GM23338 (cell line): ENCODE measurements around the gene MAD2L2. TPM values are rescaled to one million over a fixed set of nuclear protein-coding genes. Genes with fewer than 3 reads are reported as not detected.

Experiments used
- ATAC-seq: fragments of 200-7000 bp; cut with Tn5 transposase; 3 replicates; pipeline ENCODE4 v1.9.1; 2020
- DNase-seq: peaks from one replicate; pipeline ENCODE4 v3.0.0-alpha.2; 2015; ENCODE audit warnings: low spot score
- H2AFZ ChIP-seq: fragments of 200-600 bp; sonication (generic); 2 replicates; pipeline ENCODE4 v1.8.0; 2016; ENCODE audit warnings: antibody characterized with exemption, mild to moderate bottlenecking, moderate library complexity
- H3F3A ChIP-seq: fragments of 200-600 bp; sonication (generic); replicated peaks from 2 replicates; pipeline ENCODE4 v1.8.0; 2017; ENCODE audit warnings: antibody characterized with exemption, mixed run types, low read depth
- H3K27ac ChIP-seq: fragments of 200-600 bp; sonication (generic); 2 replicates; pipeline ENCODE4 v1.6.1; 2016; ENCODE audit warnings: low read depth
- H3K27me3 ChIP-seq: fragments of 200-600 bp; sonication (generic); 2 replicates; pipeline ENCODE4 v1.8.0; 2016; ENCODE audit warnings: mild to moderate bottlenecking, mixed run types, moderate library complexity; ENCODE audit not compliant: insufficient read depth
- H3K36me3 ChIP-seq: fragments of 200-600 bp; sonication (generic); 2 replicates; pipeline ENCODE4 v1.8.0; 2016; ENCODE audit warnings: mild to moderate bottlenecking; ENCODE audit not compliant: insufficient read depth
- H3K4me1 ChIP-seq: fragments of 200-600 bp; sonication (generic); 2 replicates; pipeline ENCODE4 v1.8.0; 2016; ENCODE audit warnings: mild to moderate bottlenecking, moderate library complexity; ENCODE audit not compliant: insufficient read depth
- H3K4me2 ChIP-seq: fragments of 200-600 bp; sonication (generic); 2 replicates; pipeline ENCODE4 v1.7.1; 2017; ENCODE audit warnings: mixed run types
- H3K4me3 ChIP-seq: fragments of 200-600 bp; sonication (generic); 2 replicates; pipeline ENCODE4 v1.6.1; 2016; ENCODE audit warnings: mixed run types
- H3K79me2 ChIP-seq: fragments of 200-600 bp; sonication (generic); replicated peaks from 2 replicates; pipeline ENCODE4 v1.8.0; 2017; ENCODE audit warnings: mild to moderate bottlenecking; ENCODE audit not compliant: insufficient read depth
- H3K9me2 ChIP-seq: fragments of 200-600 bp; sonication (generic); 2 replicates; pipeline ENCODE4 v1.8.0; 2017; ENCODE audit not compliant: insufficient read depth
- H4K20me1 ChIP-seq: fragments of 200-600 bp; sonication (generic); replicated peaks from 2 replicates; pipeline ENCODE4 v1.8.0; 2017; ENCODE audit warnings: mild to moderate bottlenecking; ENCODE audit not compliant: insufficient read depth
- H3K27ac Mint-ChIP-seq: 2 replicates; pipeline ENCODE4 v1.8.0; 2020; ENCODE audit warnings: inconsistent platforms, mild to moderate bottlenecking, moderate library complexity, mixed read lengths
- H3K27me3 Mint-ChIP-seq: 3 replicates; pipeline ENCODE4 v1.8.0; 2022; ENCODE audit warnings: low read depth, mild to moderate bottlenecking, moderate library complexity, mixed read lengths, inconsistent platforms; ENCODE audit not compliant: insufficient read depth, poor library complexity
- H3K36me3 Mint-ChIP-seq: 3 replicates; pipeline ENCODE4 v1.8.0; 2021; ENCODE audit warnings: low read depth, mild to moderate bottlenecking, inconsistent platforms, moderate library complexity, mixed read lengths
- H3K4me1 Mint-ChIP-seq: 3 replicates; pipeline ENCODE4 v1.8.0; 2020; ENCODE audit warnings: mild to moderate bottlenecking, inconsistent platforms, mixed read lengths
- H3K4me3 Mint-ChIP-seq: 3 replicates; pipeline ENCODE4 v1.8.0; 2021; ENCODE audit warnings: moderate library complexity, mild to moderate bottlenecking, inconsistent platforms, mixed read lengths
- H3K9me3 Mint-ChIP-seq: 3 replicates; pipeline ENCODE4 v1.8.0; 2020; ENCODE audit warnings: moderate library complexity, mild to moderate bottlenecking, inconsistent platforms, mixed read lengths
- CREB1 ChIP-seq: fragments of 250-450 bp; sonication (Bioruptor Pico); IDR thresholded peaks from 2 replicates; pipeline ENCODE4 v1.5.0; 2020; ENCODE audit warnings: low read depth, mild to moderate bottlenecking, moderate library complexity
- EZH2 ChIP-seq: fragments of 200-600 bp; sonication (generic); IDR thresholded peaks from one replicate; pipeline ENCODE4 v1.8.0; 2017; ENCODE audit warnings: antibody characterized with exemption, mild to moderate bottlenecking, low read depth; ENCODE audit not compliant: unreplicated experiment
- EZH2phosphoT487 ChIP-seq: fragments of 200-600 bp; sonication (generic); IDR thresholded peaks from one replicate; pipeline ENCODE4 v1.8.1; 2018; ENCODE audit warnings: antibody characterized with exemption; ENCODE audit not compliant: unreplicated experiment
- JUNB ChIP-seq: IDR thresholded peaks from one replicate; pipeline ENCODE4 v1.6.1; 2016; ENCODE audit warnings: antibody characterized with exemption; ENCODE audit not compliant: unreplicated experiment
- NANOG ChIP-seq: IDR thresholded peaks from 2 replicates; pipeline ENCODE4 v1.6.1; 2016; ENCODE audit warnings: antibody characterized with exemption, borderline replicate concordance
- POLR2AphosphoS5 ChIP-seq: IDR thresholded peaks from 2 replicates; pipeline ENCODE4 v1.6.1; 2016; ENCODE audit warnings: antibody characterized with exemption, low read depth
- STAT1 ChIP-seq: IDR thresholded peaks from one replicate; pipeline ENCODE4 v1.6.1; 2016; ENCODE audit warnings: antibody characterized with exemption; ENCODE audit not compliant: unreplicated experiment
- ZNF114 ChIP-seq: fragments of 250-450 bp; sonication (Bioruptor Pico); IDR thresholded peaks from 2 replicates; pipeline ENCODE4 v1.5.0; 2020; ENCODE audit warnings: mild to moderate bottlenecking, moderate library complexity
- ZNF331 ChIP-seq: fragments of 250-450 bp; sonication (Bioruptor Pico); IDR thresholded peaks from 2 replicates; pipeline ENCODE4 v1.5.0; 2020; ENCODE audit warnings: low read depth, mild to moderate bottlenecking, moderate library complexity
- polyA plus RNA-seq: library from polyadenylated mRNA; unstranded; fragments of >200 nt; fragmentation: Nextera tagmentation; extraction: Ambion mirVana; gene quantifications from 2 replicates; pipeline ENCODE4 v1.2.1, GENCODE V29; 2016
- total RNA-seq: library from RNA; depleted of rRNA; stranded (reverse); fragments of >200 nt; shearing (Covaris generic); gene quantifications from 2 replicates; pipeline ENCODE4 v1.2.3, GENCODE V29; 2014
- TF ChIP-seq, protein P1 (sequence below), 2 experiments: fragments of 200-600 bp in 1 of 2; sonication (generic) in 1 of 2; conservative IDR thresholded peaks; 2 replicates each; pipeline versions ENCODE4 v1.5.1 to v1.6.1; 2016 to 2017; ENCODE audit warnings: antibody characterized with exemption in 2 of 2, low read depth in 2 of 2, mild to moderate bottlenecking in 2 of 2, moderate library complexity in 1 of 2
- TF ChIP-seq, protein P2 (sequence below): IDR thresholded peaks from 2 replicates; pipeline ENCODE4 v1.6.1; 2016; ENCODE audit warnings: antibody characterized with exemption
- TF ChIP-seq, protein P3 (sequence below): IDR thresholded peaks from one replicate; pipeline ENCODE4 v1.6.1; 2018; ENCODE audit warnings: antibody characterized with exemption; ENCODE audit not compliant: unreplicated experiment
- TF ChIP-seq, protein P4 (sequence below): fragments of 250-450 bp; sonication (Bioruptor Pico); IDR thresholded peaks from 2 replicates; pipeline ENCODE4 v1.5.0; 2020; ENCODE audit warnings: mild to moderate bottlenecking, moderate library complexity

MAD2L2 gene
- total and polyA plus RNA-seq, 2 experiments from 2014 or later, result 498 to 552 TPM

DNA sequence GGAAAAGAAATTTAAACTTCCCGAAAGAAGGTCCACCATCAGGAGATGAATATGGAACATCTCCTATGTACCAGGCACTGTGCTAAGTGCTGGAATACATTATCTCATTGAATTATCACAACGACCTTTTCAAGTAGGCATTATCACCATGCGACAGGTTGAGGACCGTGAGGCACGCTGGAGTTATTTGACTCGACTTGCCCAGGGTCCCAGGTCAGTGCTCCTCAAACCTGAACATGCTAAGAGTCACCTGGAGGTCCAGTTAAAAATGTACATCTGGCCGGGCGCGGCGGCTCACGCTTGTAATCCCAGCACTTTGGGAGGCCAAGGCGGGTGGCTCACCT is 39.1 kb upstream of the MAD2L2 start:
- TF ChIP-seq, protein P1, sequence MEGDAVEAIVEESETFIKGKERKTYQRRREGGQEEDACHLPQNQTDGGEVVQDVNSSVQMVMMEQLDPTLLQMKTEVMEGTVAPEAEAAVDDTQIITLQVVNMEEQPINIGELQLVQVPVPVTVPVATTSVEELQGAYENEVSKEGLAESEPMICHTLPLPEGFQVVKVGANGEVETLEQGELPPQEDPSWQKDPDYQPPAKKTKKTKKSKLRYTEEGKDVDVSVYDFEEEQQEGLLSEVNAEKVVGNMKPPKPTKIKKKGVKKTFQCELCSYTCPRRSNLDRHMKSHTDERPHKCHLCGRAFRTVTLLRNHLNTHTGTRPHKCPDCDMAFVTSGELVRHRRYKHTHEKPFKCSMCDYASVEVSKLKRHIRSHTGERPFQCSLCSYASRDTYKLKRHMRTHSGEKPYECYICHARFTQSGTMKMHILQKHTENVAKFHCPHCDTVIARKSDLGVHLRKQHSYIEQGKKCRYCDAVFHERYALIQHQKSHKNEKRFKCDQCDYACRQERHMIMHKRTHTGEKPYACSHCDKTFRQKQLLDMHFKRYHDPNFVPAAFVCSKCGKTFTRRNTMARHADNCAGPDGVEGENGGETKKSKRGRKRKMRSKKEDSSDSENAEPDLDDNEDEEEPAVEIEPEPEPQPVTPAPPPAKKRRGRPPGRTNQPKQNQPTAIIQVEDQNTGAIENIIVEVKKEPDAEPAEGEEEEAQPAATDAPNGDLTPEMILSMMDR (conservative IDR thresholded peaks at IDR 0.05; ENCODE audit: low read depth in 2 of 2), result no peak
- TF ChIP-seq EZH2phosphoT487, result no peak
- no peak for TF ChIP-seq CREB1 (CRISPR knock-in tag)
- TF ChIP-seq EZH2, result no peak
- no peak for TF ChIP-seq STAT1
- no peak for TF ChIP-seq ZNF331 (CRISPR knock-in tag)
- no peak for TF ChIP-seq ZNF114 (CRISPR knock-in tag)
- TF ChIP-seq, protein P2, sequence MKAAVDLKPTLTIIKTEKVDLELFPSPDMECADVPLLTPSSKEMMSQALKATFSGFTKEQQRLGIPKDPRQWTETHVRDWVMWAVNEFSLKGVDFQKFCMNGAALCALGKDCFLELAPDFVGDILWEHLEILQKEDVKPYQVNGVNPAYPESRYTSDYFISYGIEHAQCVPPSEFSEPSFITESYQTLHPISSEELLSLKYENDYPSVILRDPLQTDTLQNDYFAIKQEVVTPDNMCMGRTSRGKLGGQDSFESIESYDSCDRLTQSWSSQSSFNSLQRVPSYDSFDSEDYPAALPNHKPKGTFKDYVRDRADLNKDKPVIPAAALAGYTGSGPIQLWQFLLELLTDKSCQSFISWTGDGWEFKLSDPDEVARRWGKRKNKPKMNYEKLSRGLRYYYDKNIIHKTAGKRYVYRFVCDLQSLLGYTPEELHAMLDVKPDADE, result no peak
- no peak for TF ChIP-seq JUNB
- TF ChIP-seq, protein P3, sequence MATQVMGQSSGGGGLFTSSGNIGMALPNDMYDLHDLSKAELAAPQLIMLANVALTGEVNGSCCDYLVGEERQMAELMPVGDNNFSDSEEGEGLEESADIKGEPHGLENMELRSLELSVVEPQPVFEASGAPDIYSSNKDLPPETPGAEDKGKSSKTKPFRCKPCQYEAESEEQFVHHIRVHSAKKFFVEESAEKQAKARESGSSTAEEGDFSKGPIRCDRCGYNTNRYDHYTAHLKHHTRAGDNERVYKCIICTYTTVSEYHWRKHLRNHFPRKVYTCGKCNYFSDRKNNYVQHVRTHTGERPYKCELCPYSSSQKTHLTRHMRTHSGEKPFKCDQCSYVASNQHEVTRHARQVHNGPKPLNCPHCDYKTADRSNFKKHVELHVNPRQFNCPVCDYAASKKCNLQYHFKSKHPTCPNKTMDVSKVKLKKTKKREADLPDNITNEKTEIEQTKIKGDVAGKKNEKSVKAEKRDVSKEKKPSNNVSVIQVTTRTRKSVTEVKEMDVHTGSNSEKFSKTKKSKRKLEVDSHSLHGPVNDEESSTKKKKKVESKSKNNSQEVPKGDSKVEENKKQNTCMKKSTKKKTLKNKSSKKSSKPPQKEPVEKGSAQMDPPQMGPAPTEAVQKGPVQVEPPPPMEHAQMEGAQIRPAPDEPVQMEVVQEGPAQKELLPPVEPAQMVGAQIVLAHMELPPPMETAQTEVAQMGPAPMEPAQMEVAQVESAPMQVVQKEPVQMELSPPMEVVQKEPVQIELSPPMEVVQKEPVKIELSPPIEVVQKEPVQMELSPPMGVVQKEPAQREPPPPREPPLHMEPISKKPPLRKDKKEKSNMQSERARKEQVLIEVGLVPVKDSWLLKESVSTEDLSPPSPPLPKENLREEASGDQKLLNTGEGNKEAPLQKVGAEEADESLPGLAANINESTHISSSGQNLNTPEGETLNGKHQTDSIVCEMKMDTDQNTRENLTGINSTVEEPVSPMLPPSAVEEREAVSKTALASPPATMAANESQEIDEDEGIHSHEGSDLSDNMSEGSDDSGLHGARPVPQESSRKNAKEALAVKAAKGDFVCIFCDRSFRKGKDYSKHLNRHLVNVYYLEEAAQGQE, result no peak
- TF ChIP-seq, protein P4, sequence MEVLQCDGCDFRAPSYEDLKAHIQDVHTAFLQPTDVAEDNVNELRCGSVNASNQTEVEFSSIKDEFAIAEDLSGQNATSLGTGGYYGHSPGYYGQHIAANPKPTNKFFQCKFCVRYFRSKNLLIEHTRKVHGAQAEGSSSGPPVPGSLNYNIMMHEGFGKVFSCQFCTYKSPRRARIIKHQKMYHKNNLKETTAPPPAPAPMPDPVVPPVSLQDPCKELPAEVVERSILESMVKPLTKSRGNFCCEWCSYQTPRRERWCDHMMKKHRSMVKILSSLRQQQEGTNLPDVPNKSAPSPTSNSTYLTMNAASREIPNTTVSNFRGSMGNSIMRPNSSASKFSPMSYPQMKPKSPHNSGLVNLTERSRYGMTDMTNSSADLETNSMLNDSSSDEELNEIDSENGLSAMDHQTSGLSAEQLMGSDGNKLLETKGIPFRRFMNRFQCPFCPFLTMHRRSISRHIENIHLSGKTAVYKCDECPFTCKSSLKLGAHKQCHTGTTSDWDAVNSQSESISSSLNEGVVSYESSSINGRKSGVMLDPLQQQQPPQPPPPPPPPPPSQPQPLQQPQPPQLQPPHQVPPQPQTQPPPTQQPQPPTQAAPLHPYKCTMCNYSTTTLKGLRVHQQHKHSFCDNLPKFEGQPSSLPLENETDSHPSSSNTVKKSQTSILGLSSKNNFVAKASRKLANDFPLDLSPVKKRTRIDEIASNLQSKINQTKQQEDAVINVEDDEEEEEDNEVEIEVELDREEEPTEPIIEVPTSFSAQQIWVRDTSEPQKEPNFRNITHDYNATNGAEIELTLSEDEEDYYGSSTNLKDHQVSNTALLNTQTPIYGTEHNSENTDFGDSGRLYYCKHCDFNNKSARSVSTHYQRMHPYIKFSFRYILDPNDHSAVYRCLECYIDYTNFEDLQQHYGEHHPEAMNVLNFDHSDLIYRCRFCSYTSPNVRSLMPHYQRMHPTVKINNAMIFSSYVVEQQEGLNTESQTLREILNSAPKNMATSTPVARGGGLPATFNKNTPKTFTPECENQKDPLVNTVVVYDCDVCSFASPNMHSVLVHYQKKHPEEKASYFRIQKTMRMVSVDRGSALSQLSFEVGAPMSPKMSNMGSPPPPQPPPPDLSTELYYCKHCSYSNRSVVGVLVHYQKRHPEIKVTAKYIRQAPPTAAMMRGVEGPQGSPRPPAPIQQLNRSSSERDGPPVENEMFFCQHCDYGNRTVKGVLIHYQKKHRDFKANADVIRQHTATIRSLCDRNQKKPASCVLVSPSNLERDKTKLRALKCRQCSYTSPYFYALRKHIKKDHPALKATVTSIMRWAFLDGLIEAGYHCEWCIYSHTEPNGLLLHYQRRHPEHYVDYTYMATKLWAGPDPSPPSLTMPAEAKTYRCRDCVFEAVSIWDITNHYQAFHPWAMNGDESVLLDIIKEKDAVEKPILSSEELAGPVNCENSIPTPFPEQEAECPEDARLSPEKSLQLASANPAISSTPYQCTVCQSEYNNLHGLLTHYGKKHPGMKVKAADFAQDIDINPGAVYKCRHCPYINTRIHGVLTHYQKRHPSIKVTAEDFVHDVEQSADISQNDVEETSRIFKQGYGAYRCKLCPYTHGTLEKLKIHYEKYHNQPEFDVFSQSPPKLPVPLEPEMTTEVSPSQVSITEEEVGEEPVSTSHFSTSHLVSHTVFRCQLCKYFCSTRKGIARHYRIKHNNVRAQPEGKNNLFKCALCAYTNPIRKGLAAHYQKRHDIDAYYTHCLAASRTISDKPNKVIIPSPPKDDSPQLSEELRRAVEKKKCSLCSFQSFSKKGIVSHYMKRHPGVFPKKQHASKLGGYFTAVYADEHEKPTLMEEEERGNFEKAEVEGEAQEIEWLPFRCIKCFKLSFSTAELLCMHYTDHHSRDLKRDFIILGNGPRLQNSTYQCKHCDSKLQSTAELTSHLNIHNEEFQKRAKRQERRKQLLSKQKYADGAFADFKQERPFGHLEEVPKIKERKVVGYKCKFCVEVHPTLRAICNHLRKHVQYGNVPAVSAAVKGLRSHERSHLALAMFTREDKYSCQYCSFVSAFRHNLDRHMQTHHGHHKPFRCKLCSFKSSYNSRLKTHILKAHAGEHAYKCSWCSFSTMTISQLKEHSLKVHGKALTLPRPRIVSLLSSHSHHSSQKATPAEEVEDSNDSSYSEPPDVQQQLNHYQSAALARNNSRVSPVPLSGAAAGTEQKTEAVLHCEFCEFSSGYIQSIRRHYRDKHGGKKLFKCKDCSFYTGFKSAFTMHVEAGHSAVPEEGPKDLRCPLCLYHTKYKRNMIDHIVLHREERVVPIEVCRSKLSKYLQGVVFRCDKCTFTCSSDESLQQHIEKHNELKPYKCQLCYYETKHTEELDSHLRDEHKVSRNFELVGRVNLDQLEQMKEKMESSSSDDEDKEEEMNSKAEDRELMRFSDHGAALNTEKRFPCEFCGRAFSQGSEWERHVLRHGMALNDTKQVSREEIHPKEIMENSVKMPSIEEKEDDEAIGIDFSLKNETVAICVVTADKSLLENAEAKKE (CRISPR knock-in tag), result no peak
- no peak for TF ChIP-seq POLR2AphosphoS5
- TF ChIP-seq NANOG, result no peak
- H3K79me2 ChIP-seq, result no peaks in the 10 kb centered on the region
- H3K4me2 ChIP-seq, result no peak overlapping the region
- H3K4me1 ChIP-seq, result peaks cover 7% of the 10 kb centered on the region; the same call in 1 of the 2 replicates
- no peak for ATAC-seq
- Mint-ChIP-seq H3K9me3 (no peaks in the 10 kb centered on the region), H3K36me3 (peaks cover 19% of the 10 kb centered on the region), H3K27me3 (peaks cover 12% of the 10 kb centered on the region), H3K27ac (no peak overlapping the region), H3K4me1 (peaks cover 16% of the 10 kb centered on the region), H3K4me3 (no peak overlapping the region; the same call in 2 of the 3 replicates)
- H3K27me3 ChIP-seq, result no peaks in the 10 kb centered on the region
- no peak overlapping the region for H2AFZ ChIP-seq
- no peak overlapping the region for H3K27ac ChIP-seq
- no peaks in the 10 kb centered on the region for H3K36me3 ChIP-seq
- H3F3A ChIP-seq, result peaks cover 16% of the 10 kb centered on the region
- no peaks in the 10 kb centered on the region for H4K20me1 ChIP-seq
- DNase-seq, result no peak
- no peak overlapping the region for H3K4me3 ChIP-seq
- H3K9me2 ChIP-seq, result no peaks in the 10 kb centered on the region
